Measurements from ENCODE around the gene SDS.

- TF ChIP-seq POLR2A (IDR thresholded peaks at IDR 0.05) (no peak), EP300 (IDR thresholded peaks at IDR 0.05) (no peak)
- TF ChIP-seq, protein P1, sequence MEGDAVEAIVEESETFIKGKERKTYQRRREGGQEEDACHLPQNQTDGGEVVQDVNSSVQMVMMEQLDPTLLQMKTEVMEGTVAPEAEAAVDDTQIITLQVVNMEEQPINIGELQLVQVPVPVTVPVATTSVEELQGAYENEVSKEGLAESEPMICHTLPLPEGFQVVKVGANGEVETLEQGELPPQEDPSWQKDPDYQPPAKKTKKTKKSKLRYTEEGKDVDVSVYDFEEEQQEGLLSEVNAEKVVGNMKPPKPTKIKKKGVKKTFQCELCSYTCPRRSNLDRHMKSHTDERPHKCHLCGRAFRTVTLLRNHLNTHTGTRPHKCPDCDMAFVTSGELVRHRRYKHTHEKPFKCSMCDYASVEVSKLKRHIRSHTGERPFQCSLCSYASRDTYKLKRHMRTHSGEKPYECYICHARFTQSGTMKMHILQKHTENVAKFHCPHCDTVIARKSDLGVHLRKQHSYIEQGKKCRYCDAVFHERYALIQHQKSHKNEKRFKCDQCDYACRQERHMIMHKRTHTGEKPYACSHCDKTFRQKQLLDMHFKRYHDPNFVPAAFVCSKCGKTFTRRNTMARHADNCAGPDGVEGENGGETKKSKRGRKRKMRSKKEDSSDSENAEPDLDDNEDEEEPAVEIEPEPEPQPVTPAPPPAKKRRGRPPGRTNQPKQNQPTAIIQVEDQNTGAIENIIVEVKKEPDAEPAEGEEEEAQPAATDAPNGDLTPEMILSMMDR (IDR thresholded peaks at IDR 0.05) = no peak
These were observed 7.5 kb downstream of the SDS start for GRCh38 chr12:113396200-113396599.

All from ovary (tissue), 3 donors.